ENCODE measurements around the gene C17orf113.
"Not testable (repeated sequence)": the region's sequence is repeated elsewhere in the genome, so short reads cannot be mapped to it uniquely, and the experiment has no call there.

DNA sequence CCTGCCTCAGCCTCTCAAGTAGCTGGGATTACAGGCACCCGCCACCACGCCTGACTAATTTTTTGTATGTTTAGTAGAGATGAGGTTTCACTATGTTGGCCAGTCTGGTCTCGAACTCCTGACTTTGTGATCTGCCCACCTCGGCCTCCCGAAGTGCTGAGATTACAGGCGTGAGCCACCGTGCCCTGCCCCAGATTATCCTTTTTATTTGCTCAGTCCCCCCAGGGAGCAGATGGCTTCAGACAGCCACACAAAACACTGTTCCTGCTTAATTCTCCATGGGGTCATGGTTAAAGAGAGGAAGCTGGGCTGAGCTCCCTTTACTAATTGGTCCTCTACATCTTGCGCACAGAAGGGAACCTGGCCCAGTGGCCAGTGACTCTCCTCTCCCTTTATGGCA is 29.6 kb downstream of the C17orf113 start:
- TF ChIP-seq POLR2A, EP300, POLR2AphosphoS5 (IDR thresholded peaks at IDR 0.05): not testable (repeated sequence)
- TF ChIP-seq, protein P1, sequence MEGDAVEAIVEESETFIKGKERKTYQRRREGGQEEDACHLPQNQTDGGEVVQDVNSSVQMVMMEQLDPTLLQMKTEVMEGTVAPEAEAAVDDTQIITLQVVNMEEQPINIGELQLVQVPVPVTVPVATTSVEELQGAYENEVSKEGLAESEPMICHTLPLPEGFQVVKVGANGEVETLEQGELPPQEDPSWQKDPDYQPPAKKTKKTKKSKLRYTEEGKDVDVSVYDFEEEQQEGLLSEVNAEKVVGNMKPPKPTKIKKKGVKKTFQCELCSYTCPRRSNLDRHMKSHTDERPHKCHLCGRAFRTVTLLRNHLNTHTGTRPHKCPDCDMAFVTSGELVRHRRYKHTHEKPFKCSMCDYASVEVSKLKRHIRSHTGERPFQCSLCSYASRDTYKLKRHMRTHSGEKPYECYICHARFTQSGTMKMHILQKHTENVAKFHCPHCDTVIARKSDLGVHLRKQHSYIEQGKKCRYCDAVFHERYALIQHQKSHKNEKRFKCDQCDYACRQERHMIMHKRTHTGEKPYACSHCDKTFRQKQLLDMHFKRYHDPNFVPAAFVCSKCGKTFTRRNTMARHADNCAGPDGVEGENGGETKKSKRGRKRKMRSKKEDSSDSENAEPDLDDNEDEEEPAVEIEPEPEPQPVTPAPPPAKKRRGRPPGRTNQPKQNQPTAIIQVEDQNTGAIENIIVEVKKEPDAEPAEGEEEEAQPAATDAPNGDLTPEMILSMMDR (IDR thresholded peaks at IDR 0.05), result not testable (repeated sequence)
